Liver (tissue), 9 donors: ENCODE measurements around the gene TUSC2. TPM values are rescaled to one million over a fixed set of nuclear protein-coding genes. Genes with fewer than 3 reads are reported as not detected.

ENCODE experiments used
- DNase-seq: peaks from one replicate; pipeline ENCODE4 v3.0.0-alpha.2; 2017; ENCODE audit warnings: low spot score
- H3K27ac ChIP-seq, 2 donors: one replicate each; pipeline ENCODE4 v1.7.0; 2013; ENCODE audit warnings: inconsistent platforms in 2 of 2, low read length in 2 of 2, control low read depth in 1 of 2, low read depth in 1 of 2, mild to moderate bottlenecking in 1 of 2
- H3K27me3 ChIP-seq, 4 donors: one replicate each; pipeline versions ENCODE4 v1.6.1 to v1.7.0; 2013; ENCODE audit warnings: low read length in 3 of 4, inconsistent platforms in 1 of 4, mild to moderate bottlenecking in 1 of 4, moderate library complexity in 1 of 4; ENCODE audit not compliant: control insufficient read depth in 4 of 4, insufficient read depth in 4 of 4
- H3K36me3 ChIP-seq, 4 donors: one replicate each; pipeline versions ENCODE4 v1.6.1 to v1.7.0; 2013; ENCODE audit warnings: low read length in 3 of 4, mild to moderate bottlenecking in 3 of 4, low read depth in 1 of 4, moderate library complexity in 1 of 4; ENCODE audit not compliant: control insufficient read depth in 4 of 4, insufficient read depth in 3 of 4
- H3K4me1 ChIP-seq, 4 donors: one replicate each; pipeline versions ENCODE4 v1.6.1 to v1.7.0; 2013; ENCODE audit warnings: low read length in 3 of 4, mild to moderate bottlenecking in 3 of 4, moderate library complexity in 1 of 4; ENCODE audit not compliant: control insufficient read depth in 4 of 4, insufficient read depth in 4 of 4
- H3K4me3 ChIP-seq, 3 donors: one replicate each; pipeline versions ENCODE4 v1.6.1 to v1.7.0; 2013; ENCODE audit warnings: low read length in 3 of 3, control low read depth in 1 of 3, low read depth in 1 of 3, mild to moderate bottlenecking in 1 of 3
- H3K9ac ChIP-seq, 2 donors: one replicate each; pipeline ENCODE4 v1.7.0; 2013; ENCODE audit warnings: low read length in 2 of 2, mild to moderate bottlenecking in 2 of 2, moderate library complexity in 2 of 2, control low read depth in 1 of 2, low read depth in 1 of 2
- H3K9me3 ChIP-seq, 4 donors: one replicate each; pipeline versions ENCODE4 v1.6.1 to v1.7.0; 2013; ENCODE audit warnings: low read length in 3 of 4; ENCODE audit not compliant: control insufficient read depth in 4 of 4
- EGR1 ChIP-seq, 2 donors: IDR thresholded peaks; 2 replicates each; pipeline ENCODE4 v1.6.1; 2016 to 2018; ENCODE audit warnings: antibody characterized with exemption in 2 of 2, low read depth in 2 of 2
- FOXA1 ChIP-seq: IDR thresholded peaks from 2 replicates; pipeline ENCODE4 v1.6.1; 2016; ENCODE audit warnings: antibody characterized with exemption
- FOXA2 ChIP-seq: IDR thresholded peaks from 2 replicates; pipeline ENCODE4 v1.6.1; 2016; ENCODE audit warnings: antibody characterized with exemption
- GABPA ChIP-seq, 2 donors: IDR thresholded peaks in 1 of 2; conservative IDR thresholded peaks in 1 of 2; 2 replicates each; pipeline ENCODE4 v1.6.1; 2016; ENCODE audit warnings: antibody characterized with exemption in 2 of 2, mild to moderate bottlenecking in 1 of 2, moderate library complexity in 1 of 2
- HNF4A ChIP-seq, 2 donors: conservative IDR thresholded peaks; 2 replicates each; pipeline ENCODE4 v1.6.1; 2016; ENCODE audit warnings: antibody characterized with exemption in 2 of 2, mild to moderate bottlenecking in 2 of 2
- HNF4G ChIP-seq: IDR thresholded peaks from 2 replicates; pipeline ENCODE4 v1.6.1; 2016; ENCODE audit warnings: antibody characterized with exemption
- JUND ChIP-seq, 2 donors: IDR thresholded peaks; 2 replicates each; pipeline ENCODE4 v1.6.1; 2016; ENCODE audit warnings: antibody characterized with exemption in 2 of 2
- NR2F2 ChIP-seq: IDR thresholded peaks from 2 replicates; pipeline ENCODE4 v1.6.1; 2016; ENCODE audit warnings: antibody characterized with exemption
- RAD21 ChIP-seq, 2 donors: IDR thresholded peaks; 2 replicates each; pipeline ENCODE4 v1.6.1; 2016; ENCODE audit warnings: antibody characterized with exemption in 2 of 2, mild to moderate bottlenecking in 2 of 2
- RXRA ChIP-seq, 2 donors: IDR thresholded peaks; 2 replicates each; pipeline ENCODE4 v1.6.1; 2017 to 2018; ENCODE audit warnings: antibody characterized with exemption in 2 of 2, mild to moderate bottlenecking in 1 of 2
- SP1 ChIP-seq: IDR thresholded peaks from 2 replicates; pipeline ENCODE4 v1.6.1; 2018; ENCODE audit warnings: antibody characterized with exemption, mild to moderate bottlenecking
- TAF1 ChIP-seq: conservative IDR thresholded peaks from 2 replicates; pipeline ENCODE4 v1.6.1; 2016; ENCODE audit warnings: antibody characterized with exemption, mild to moderate bottlenecking
- YY1 ChIP-seq: IDR thresholded peaks from 2 replicates; pipeline ENCODE4 v1.6.1; 2016; ENCODE audit warnings: antibody characterized with exemption, mild to moderate bottlenecking
- WGBS: extraction: QIAGEN DNeasy Blood & Tissue Kit; methylation state at CpG from one replicate; pipeline ENCODE4 v1.1.7; 2013; 5-methylcytosine and 5-hydroxymethylcytosine counted together
- polyA plus RNA-seq, 2 donors: library from polyadenylated mRNA; stranded (reverse) in 1 of 2; unstranded in 1 of 2; fragments of 200-250 nt in 1 of 2; fragments of >200 nt in 1 of 2; fragmentation: Nextera tagmentation in 1 of 2; extraction: Ambion mirVana in 1 of 2; gene quantifications; one replicate each; pipeline versions ENCODE4 v1.2.1 to v1.2.3, GENCODE V29; 2013 to 2015
- total RNA-seq, 2 donors: library from RNA; depleted of rRNA; stranded (reverse); fragments of >200 nt; gene quantifications; one replicate each; pipeline ENCODE4 v1.2.3, GENCODE V29; 2014
- TF ChIP-seq, protein P1 (sequence below): IDR thresholded peaks from 2 replicates; pipeline ENCODE4 v1.6.1; 2016; ENCODE audit warnings: antibody characterized with exemption
- TF ChIP-seq, protein P2 (sequence below): IDR thresholded peaks from 2 replicates; pipeline ENCODE4 v1.6.1; 2016; ENCODE audit warnings: antibody characterized with exemption
- TF ChIP-seq, protein P3 (sequence below): IDR thresholded peaks from 2 replicates; pipeline ENCODE4 v1.6.1; 2016; ENCODE audit warnings: antibody characterized with exemption
- TF ChIP-seq, protein P4 (sequence below): fragments of 150-350 bp; IDR thresholded peaks from 2 replicates; pipeline ENCODE4 v1.5.1; 2017; ENCODE audit warnings: improper control_type of control experiment, low read depth, low read length; ENCODE audit not compliant: missing input control
- TF ChIP-seq, protein P5 (sequence below): IDR thresholded peaks from 2 replicates; pipeline ENCODE4 v1.6.1; 2016; ENCODE audit warnings: antibody characterized with exemption, mild to moderate bottlenecking
- donor health status: healthy.
- donor health status: healthy.
- donor health status: healthy.
- donor health status: healthy.
- donor health status: healthy.

The TUSC2 gene
- total and polyA plus RNA-seq, 4 donors, result 12.7 to 37.7 (median 21.7) TPM

DNA sequence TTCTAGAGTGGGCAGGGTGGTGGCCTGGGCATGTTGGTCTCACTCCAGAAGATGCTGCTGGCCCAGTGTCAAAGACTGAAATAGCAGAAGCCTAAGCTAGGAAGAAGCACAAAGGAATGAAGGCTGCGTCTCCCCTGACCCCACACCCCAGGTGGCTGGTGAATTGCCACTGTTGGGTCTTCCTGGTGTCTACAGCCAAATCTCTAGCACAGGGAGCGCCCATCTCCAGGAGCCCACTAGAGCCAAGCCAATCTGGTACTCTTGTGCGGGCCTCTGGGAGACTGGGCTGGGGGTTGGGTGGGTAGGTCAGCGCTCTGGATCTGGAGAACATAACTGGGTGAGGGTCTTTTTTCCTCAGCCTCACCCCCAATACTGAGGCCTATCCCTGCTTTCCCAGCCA is 894 bp downstream of the TUSC2 start (continued):
- TF ChIP-seq FOXA2 (no peak), RXRA (IDR thresholded peaks at IDR 0.05) (no peak), HNF4G (no peak), TAF1 (no peak)
- TF ChIP-seq, protein P1, sequence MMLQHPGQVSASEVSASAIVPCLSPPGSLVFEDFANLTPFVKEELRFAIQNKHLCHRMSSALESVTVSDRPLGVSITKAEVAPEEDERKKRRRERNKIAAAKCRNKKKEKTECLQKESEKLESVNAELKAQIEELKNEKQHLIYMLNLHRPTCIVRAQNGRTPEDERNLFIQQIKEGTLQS, result no peak
- TF ChIP-seq, protein P2, sequence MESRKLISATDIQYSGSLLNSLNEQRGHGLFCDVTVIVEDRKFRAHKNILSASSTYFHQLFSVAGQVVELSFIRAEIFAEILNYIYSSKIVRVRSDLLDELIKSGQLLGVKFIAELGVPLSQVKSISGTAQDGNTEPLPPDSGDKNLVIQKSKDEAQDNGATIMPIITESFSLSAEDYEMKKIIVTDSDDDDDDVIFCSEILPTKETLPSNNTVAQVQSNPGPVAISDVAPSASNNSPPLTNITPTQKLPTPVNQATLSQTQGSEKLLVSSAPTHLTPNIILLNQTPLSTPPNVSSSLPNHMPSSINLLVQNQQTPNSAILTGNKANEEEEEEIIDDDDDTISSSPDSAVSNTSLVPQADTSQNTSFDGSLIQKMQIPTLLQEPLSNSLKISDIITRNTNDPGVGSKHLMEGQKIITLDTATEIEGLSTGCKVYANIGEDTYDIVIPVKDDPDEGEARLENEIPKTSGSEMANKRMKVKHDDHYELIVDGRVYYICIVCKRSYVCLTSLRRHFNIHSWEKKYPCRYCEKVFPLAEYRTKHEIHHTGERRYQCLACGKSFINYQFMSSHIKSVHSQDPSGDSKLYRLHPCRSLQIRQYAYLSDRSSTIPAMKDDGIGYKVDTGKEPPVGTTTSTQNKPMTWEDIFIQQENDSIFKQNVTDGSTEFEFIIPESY, result no peak
- TF ChIP-seq, protein P3, sequence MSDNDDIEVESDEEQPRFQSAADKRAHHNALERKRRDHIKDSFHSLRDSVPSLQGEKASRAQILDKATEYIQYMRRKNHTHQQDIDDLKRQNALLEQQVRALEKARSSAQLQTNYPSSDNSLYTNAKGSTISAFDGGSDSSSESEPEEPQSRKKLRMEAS, result no peak

DNA sequence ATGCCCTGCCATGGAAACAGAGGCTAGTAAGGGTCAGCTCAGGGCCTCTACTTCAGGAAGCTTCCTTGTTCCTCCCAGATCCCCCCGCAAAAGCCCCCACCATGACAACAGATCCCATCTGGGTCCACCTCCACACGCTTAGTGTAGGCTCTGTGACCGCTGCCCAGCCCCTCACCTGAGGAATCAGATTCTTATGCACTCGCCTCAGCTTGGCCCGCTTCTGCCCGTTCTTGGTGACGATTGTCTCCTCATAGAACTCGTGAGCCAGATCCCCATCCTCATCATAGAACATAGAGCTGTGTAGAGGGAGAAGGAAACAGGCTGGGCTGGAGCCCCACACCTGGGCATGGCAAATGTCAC is 1.9 kb downstream of the TUSC2 start:
- Histone ChIP-seq H3K9ac (no peak overlapping the region), H3K4me3 (no peak overlapping the region), H3K36me3 (peaks cover 2 to 23% (median 11%) of the 10 kb centered on the region in 4 donors), H3K27ac (no peak overlapping the region), H3K27me3 (no peaks in the 10 kb centered on the region), H3K4me1 (peaks cover 6 to 63% (median 44%) of the 10 kb centered on the region in 4 donors), H3K9me3 (no peaks in the 10 kb centered on the region)
- TF ChIP-seq NR2F2, result no peak
- no peak for TF ChIP-seq EGR1 (IDR thresholded peaks at IDR 0.05; ENCODE audit: low read depth in 2 of 2)
- TF ChIP-seq, protein P1, result no peak
- TF ChIP-seq, protein P3, result no peak
- no peak for TF ChIP-seq RAD21 (IDR thresholded peaks at IDR 0.05)
- 93% methylated on average over 8 of the region's 8 CpGs for WGBS
- DNase-seq, result no peak

DNA sequence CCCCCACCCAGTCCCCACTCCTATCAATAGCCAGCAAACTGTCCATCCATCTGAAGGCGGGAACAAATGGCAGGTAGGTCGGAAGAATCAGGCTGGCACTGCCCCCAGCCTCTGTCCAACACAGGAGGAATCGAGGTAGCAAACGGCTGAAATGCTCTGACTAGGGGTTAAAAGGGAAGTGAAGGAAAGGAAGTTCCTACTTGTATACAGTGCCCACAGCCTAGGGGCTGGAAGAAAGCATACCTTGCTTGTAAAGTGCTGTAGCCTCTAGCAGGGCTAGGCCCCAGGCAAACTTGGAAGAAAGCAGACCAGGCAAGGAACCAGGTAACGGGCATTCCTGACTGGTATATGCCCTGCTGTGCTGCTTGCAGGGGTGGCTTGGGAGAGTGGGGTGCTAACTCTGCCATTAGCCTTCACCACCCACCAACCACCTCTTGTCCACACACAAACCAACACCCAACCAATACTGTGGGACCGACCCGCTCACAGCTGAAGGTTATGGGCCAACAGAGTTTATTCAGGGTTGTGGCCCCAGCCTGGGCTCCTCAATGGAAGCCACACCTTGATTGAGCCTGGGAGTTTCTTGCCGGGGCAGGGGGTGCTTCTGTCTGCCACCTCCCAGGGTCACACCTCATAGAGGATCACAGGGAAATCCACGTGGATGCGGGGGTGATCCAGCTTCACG is 2.4 kb downstream of the TUSC2 start:
- Histone ChIP-seq H3K4me1 (peaks cover 6 to 64% (median 45%) of the 10 kb centered on the region in 4 donors), H3K4me3 (no peak overlapping the region), H3K27ac (no peak overlapping the region), H3K36me3 (peaks cover 0 to 18% (median 7%) of the 10 kb centered on the region in 4 donors), H3K27me3 (no peaks in the 10 kb centered on the region), H3K9ac (no peak overlapping the region), H3K9me3 (no peaks in the 10 kb centered on the region)
- WGBS, result 87% methylated on average over 11 of the region's 11 CpGs
- DNase-seq, result no peak
- no peak for TF ChIP-seq FOXA1
- no peak for TF ChIP-seq SP1
- TF ChIP-seq RAD21 (IDR thresholded peaks at IDR 0.05), result no peak
- TF ChIP-seq NR2F2, result no peak
- no peak for TF ChIP-seq HNF4G
- TF ChIP-seq, protein P3, result no peak
- TF ChIP-seq FOXA2, result no peak
- TF ChIP-seq YY1, result no peak
- TF ChIP-seq, protein P2, result no peak
- TF ChIP-seq, protein P4, sequence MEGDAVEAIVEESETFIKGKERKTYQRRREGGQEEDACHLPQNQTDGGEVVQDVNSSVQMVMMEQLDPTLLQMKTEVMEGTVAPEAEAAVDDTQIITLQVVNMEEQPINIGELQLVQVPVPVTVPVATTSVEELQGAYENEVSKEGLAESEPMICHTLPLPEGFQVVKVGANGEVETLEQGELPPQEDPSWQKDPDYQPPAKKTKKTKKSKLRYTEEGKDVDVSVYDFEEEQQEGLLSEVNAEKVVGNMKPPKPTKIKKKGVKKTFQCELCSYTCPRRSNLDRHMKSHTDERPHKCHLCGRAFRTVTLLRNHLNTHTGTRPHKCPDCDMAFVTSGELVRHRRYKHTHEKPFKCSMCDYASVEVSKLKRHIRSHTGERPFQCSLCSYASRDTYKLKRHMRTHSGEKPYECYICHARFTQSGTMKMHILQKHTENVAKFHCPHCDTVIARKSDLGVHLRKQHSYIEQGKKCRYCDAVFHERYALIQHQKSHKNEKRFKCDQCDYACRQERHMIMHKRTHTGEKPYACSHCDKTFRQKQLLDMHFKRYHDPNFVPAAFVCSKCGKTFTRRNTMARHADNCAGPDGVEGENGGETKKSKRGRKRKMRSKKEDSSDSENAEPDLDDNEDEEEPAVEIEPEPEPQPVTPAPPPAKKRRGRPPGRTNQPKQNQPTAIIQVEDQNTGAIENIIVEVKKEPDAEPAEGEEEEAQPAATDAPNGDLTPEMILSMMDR, result no peak
- TF ChIP-seq GABPA (IDR thresholded peaks at IDR 0.05 in 1 of 2, conservative IDR thresholded peaks at IDR 0.05 in 1 of 2), result no peak
- TF ChIP-seq RXRA (IDR thresholded peaks at IDR 0.05), result no peak
- no peak for TF ChIP-seq HNF4A (conservative IDR thresholded peaks at IDR 0.05)
- TF ChIP-seq EGR1 (IDR thresholded peaks at IDR 0.05; ENCODE audit: low read depth in 2 of 2), result no peak
- TF ChIP-seq, protein P5, sequence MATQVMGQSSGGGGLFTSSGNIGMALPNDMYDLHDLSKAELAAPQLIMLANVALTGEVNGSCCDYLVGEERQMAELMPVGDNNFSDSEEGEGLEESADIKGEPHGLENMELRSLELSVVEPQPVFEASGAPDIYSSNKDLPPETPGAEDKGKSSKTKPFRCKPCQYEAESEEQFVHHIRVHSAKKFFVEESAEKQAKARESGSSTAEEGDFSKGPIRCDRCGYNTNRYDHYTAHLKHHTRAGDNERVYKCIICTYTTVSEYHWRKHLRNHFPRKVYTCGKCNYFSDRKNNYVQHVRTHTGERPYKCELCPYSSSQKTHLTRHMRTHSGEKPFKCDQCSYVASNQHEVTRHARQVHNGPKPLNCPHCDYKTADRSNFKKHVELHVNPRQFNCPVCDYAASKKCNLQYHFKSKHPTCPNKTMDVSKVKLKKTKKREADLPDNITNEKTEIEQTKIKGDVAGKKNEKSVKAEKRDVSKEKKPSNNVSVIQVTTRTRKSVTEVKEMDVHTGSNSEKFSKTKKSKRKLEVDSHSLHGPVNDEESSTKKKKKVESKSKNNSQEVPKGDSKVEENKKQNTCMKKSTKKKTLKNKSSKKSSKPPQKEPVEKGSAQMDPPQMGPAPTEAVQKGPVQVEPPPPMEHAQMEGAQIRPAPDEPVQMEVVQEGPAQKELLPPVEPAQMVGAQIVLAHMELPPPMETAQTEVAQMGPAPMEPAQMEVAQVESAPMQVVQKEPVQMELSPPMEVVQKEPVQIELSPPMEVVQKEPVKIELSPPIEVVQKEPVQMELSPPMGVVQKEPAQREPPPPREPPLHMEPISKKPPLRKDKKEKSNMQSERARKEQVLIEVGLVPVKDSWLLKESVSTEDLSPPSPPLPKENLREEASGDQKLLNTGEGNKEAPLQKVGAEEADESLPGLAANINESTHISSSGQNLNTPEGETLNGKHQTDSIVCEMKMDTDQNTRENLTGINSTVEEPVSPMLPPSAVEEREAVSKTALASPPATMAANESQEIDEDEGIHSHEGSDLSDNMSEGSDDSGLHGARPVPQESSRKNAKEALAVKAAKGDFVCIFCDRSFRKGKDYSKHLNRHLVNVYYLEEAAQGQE, result no peak
- TF ChIP-seq JUND (IDR thresholded peaks at IDR 0.05), result no peak
